A549 (cell line): ENCODE measurements around the gene OR4D1. TPM values are rescaled to one million over a fixed set of nuclear protein-coding genes. Genes with fewer than 3 reads are reported as not detected.
A peak's percentile ranks its signal among the peaks of the same experiment; 100 is the strongest.

Experiments
- ATAC-seq, 2 experiments: fragments of 200-7000 bp in 1 of 2; fragments of >200 bp in 1 of 2; cut with Nextera tagmentation in 1 of 2; cut with Tn5 transposase in 1 of 2; 3 replicates each; pipeline versions ENCODE4 v1.8.0 to v1.9.1; 2018 to 2020; ENCODE audit warnings: mild to moderate bottlenecking in 1 of 2, moderate library complexity in 1 of 2
- CTCF ChIA-PET: fragments of 300-600 bp; sonication (Branson Sonifier 250); formaldehyde crosslinking; extraction: SDS; loops from one replicate; lab custom pipeline; 2021; ENCODE audit warnings: antibody characterized with exemption, inconsistent platforms; lab: Yijun Ruan, JAX
- POLR2A ChIA-PET: fragments of 350-600 bp; formaldehyde crosslinking; extraction: SDS; loops from one replicate; lab custom pipeline; 2021; ENCODE audit warnings: antibody characterized with exemption, inconsistent platforms; lab: Yijun Ruan, JAX
- DNase-seq, 2 experiments: peaks; one replicate each; pipeline versions ENCODE4 v3.0.0 to v3.0.0-alpha.2; 2011 to 2016; ENCODE audit warnings: low read depth in 1 of 2, low spot score in 1 of 2
- FAIRE-seq: peaks from 2 replicates; lab custom pipeline; 2011; peaks lifted over from hg19 to GRCh38; lab: Jason Lieb, UNC
- H3K27ac ChIP-seq, 2 experiments: fragments of >200 bp; sonication (Bioruptor Twin); formaldehyde crosslinking; 3 replicates each; pipeline ENCODE4 v1.5.1; 2016 to 2017
- H3K4me1 ChIP-seq: fragments of >200 bp; sonication (Bioruptor Twin); formaldehyde crosslinking; 3 replicates; pipeline ENCODE4 v1.6.1; 2016
- H3K4me2 ChIP-seq: fragments of >200 bp; sonication (Bioruptor Twin); formaldehyde crosslinking; 3 replicates; pipeline ENCODE4 v1.6.1; 2016
- H3K4me3 ChIP-seq: fragments of >200 bp; sonication (Bioruptor Twin); formaldehyde crosslinking; 3 replicates; pipeline ENCODE4 v1.5.1; 2016
- H3K9me3 ChIP-seq: fragments of >200 bp; sonication (Bioruptor Twin); formaldehyde crosslinking; 3 replicates; pipeline ENCODE4 v1.6.1; 2016
- CBX8 ChIP-seq: fragments of 200-600 bp; sonication (generic); IDR thresholded peaks from 2 replicates; pipeline ENCODE4 v1.6.1; 2016
- CEBPB ChIP-seq, 2 experiments: fragments of >200 bp in 1 of 2; sonication (Bioruptor Twin) in 1 of 2; formaldehyde crosslinking in 1 of 2; IDR thresholded peaks; 2 replicates each; pipeline ENCODE4 v1.6.1; 2012 to 2016
- CHD4 ChIP-seq: fragments of 200-600 bp; sonication (generic); IDR thresholded peaks from 2 replicates; pipeline ENCODE4 v1.6.1; 2016; ENCODE audit warnings: antibody characterized with exemption, mild to moderate bottlenecking, borderline replicate concordance
- E2F6 ChIP-seq: IDR thresholded peaks from 2 replicates; pipeline ENCODE4 v1.6.1; 2012; ENCODE audit warnings: low read depth, borderline replicate concordance
- EHMT2 ChIP-seq: fragments of 200-600 bp; sonication (generic); IDR thresholded peaks from 2 replicates; pipeline ENCODE4 v1.6.1; 2016; ENCODE audit warnings: antibody characterized with exemption, low read depth, mild to moderate bottlenecking, moderate library complexity
- ELK1 ChIP-seq: fragments of 150-350 bp; IDR thresholded peaks from 2 replicates; pipeline ENCODE4 v1.6.1; 2014; ENCODE audit warnings: low read depth, mild to moderate bottlenecking, low read length
- FOSB ChIP-seq: fragments of 250-450 bp; sonication (Bioruptor Pico); IDR thresholded peaks from 2 replicates; pipeline ENCODE4 v1.5.0; 2020; ENCODE audit warnings: mild to moderate bottlenecking, moderate library complexity
- FOSL2 ChIP-seq, 2 experiments: fragments of 450-650 bp in 1 of 2; fragments of >200 bp in 1 of 2; sonication (Bioruptor Twin) in 1 of 2; formaldehyde crosslinking; IDR thresholded peaks; 2 replicates each; pipeline versions ENCODE4 v1.5.0 to v1.6.1; 2016 to 2020; ENCODE audit warnings: mild to moderate bottlenecking in 1 of 2, moderate library complexity in 1 of 2
- HES2 ChIP-seq: fragments of >200 bp; sonication (Bioruptor Twin); formaldehyde crosslinking; IDR thresholded peaks from 2 replicates; pipeline ENCODE4 v1.6.1; 2016
- HOXA7 ChIP-seq: fragments of 250-450 bp; sonication (Bioruptor Pico); IDR thresholded peaks from 2 replicates; pipeline ENCODE4 v1.5.0; 2020; ENCODE audit warnings: mild to moderate bottlenecking, moderate library complexity
- HOXB13 ChIP-seq: fragments of 250-450 bp; sonication (Bioruptor Pico); IDR thresholded peaks from 2 replicates; pipeline ENCODE4 v1.5.0; 2020; ENCODE audit warnings: low read depth, mild to moderate bottlenecking, moderate library complexity
- JUNB ChIP-seq: fragments of >200 bp; sonication (Bioruptor Twin); formaldehyde crosslinking; IDR thresholded peaks from 2 replicates; pipeline ENCODE4 v1.6.1; 2016
- KDM5A ChIP-seq: fragments of 200-600 bp; sonication (generic); IDR thresholded peaks from 2 replicates; pipeline ENCODE4 v1.6.1; 2016; ENCODE audit warnings: antibody characterized with exemption, mild to moderate bottlenecking
- MAFK ChIP-seq: fragments of 450-650 bp; IDR thresholded peaks from 2 replicates; pipeline ENCODE4 v1.6.1; 2014; ENCODE audit not compliant: partially characterized antibody
- MAZ ChIP-seq: fragments of 150-350 bp; IDR thresholded peaks from 2 replicates; pipeline ENCODE4 v1.6.1; 2014; ENCODE audit warnings: antibody characterized with exemption, low read depth, low read length, borderline replicate concordance
- NFE2L2 ChIP-seq: fragments of 150-350 bp; conservative IDR thresholded peaks from 2 replicates; pipeline ENCODE4 v1.6.1; 2014; ENCODE audit warnings: low read length
- PHF8 ChIP-seq: fragments of 200-600 bp; sonication (generic); IDR thresholded peaks from 2 replicates; pipeline ENCODE4 v1.6.1; 2016; ENCODE audit warnings: low read depth, mild to moderate bottlenecking, antibody characterized with exemption, moderate library complexity, borderline replicate concordance
- RAD21 ChIP-seq, 2 experiments: fragments of >200 bp in 1 of 2; sonication (Bioruptor Twin) in 1 of 2; formaldehyde crosslinking in 1 of 2; IDR thresholded peaks in 1 of 2; conservative IDR thresholded peaks in 1 of 2; 2 replicates in 1 of 2; 3 replicates in 1 of 2; pipeline ENCODE4 v1.6.1; 2012 to 2018; ENCODE audit warnings: inconsistent platforms in 1 of 2
- RNF2 ChIP-seq: fragments of 200-600 bp; sonication (generic); IDR thresholded peaks from 2 replicates; pipeline ENCODE4 v1.6.1; 2016; ENCODE audit warnings: low read depth, mild to moderate bottlenecking, antibody characterized with exemption, moderate library complexity, borderline replicate concordance
- USF2 ChIP-seq: fragments of 450-650 bp; IDR thresholded peaks from 2 replicates; pipeline ENCODE4 v1.6.1; 2014; ENCODE audit warnings: antibody characterized with exemption
- ZFP36 ChIP-seq: fragments of 450-650 bp; IDR thresholded peaks from 2 replicates; pipeline ENCODE4 v1.6.1; 2014; ENCODE audit warnings: borderline replicate concordance; ENCODE audit not compliant: partially characterized antibody
- WGBS: methylation state at CpG from one replicate; pipeline ENCODE4 v1.1.6; 2017; ENCODE audit errors: missing lambda C conversion rate; 5-methylcytosine and 5-hydroxymethylcytosine counted together
- polyA plus RNA-seq, 4 experiments: library from polyadenylated mRNA; depleted of rRNA in 3 of 4; stranded (reverse); fragments of >200 nt; fragmentation: RNase III in 1 of 4; extraction: RNeasy Plus Mini Kit Qiagen cat#74134 plus additional on column Dnase treatment in 1 of 4; gene quantifications; 2 replicates in 3 of 4; 3 replicates in 1 of 4; pipeline ENCODE4 v1.2.3, GENCODE V29; 2011 to 2017
- TF ChIP-seq, protein P1 (sequence below): fragments of 200-600 bp; sonication (generic); IDR thresholded peaks from 2 replicates; pipeline ENCODE4 v1.6.1; 2016; ENCODE audit warnings: antibody characterized with exemption, mild to moderate bottlenecking, moderate library complexity

Gene OR4D1
- polyA plus RNA-seq, 2 of the 4 experiments (the other 2 are of a cell fraction) = 0.03 TPM

DNA sequence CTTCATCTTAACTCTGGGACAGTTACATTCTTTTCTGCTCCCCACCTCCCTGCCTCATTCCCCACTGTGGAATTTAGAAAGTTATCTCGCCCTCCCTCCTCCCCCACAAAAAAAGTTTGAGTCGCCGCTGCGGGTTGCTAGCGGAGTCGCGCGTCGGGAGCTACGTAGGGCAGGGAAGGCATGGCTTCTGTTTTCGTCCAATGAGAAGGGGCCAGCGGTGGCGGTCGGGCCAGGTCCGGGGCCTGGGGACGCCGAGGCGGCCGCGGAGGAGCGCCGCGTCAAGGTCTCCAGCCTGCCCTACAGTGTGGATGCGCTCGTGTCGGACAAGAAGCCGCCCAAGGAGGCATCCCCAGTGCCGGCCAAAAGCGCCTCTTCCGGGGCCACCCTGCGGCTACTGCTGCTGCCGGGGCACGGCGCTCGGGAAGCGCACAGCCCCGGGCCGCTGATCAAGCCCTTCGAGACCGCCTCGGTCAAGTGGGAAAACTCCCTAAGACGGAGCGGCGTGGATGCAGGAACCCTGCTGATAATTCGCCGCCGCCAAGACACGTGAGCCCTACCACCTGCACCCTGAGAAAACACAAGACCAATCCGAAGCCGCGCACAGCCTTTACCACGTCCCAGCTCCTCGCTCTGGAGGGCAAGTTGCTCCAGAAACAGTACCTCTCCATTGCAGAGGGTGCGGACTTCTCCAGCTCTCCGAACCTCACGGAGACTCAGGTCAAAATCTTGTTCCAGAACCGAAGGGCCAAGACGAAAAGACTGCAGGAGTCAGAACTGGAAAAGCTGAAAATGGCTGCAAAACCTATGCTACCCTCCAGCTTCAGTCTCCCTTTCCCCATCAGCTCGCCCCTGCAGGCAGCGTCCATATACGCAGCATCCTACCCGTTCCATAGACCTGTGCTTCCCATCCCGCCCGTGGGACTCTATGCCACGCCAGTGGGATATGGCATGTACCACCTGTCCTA, 8.9 kb downstream of the OR4D1 start (continued):
- no peak for TF ChIP-seq ELK1

GRCh38 chr17:58158181-58158580, 10.0 kb downstream of the OR4D1 start:
- H3K9me3 ChIP-seq = no peaks in the 10 kb centered on the region
- no peak overlapping the region for H3K4me3 ChIP-seq
- ChIA-PET POLR2A (no interaction called here), CTCF (no interaction called here)
- 22% methylated on average over 2 of the region's 2 CpGs for WGBS
- TF ChIP-seq E2F6 (no peak), PHF8 (no peak), ZFP36 (no peak), FOSL2 (IDR thresholded peaks at IDR 0.05) (no peak), FOSL2 (CRISPR knock-in tag; IDR thresholded peaks at IDR 0.05) (no peak), HOXA7 (CRISPR knock-in tag) (no peak), HES2 (no peak), HOXB13 (CRISPR knock-in tag) (no peak), JUNB (no peak), CEBPB (IDR thresholded peaks at IDR 0.05) (no peak), RAD21 (conservative IDR thresholded peaks at IDR 0.05 in 1 of 2, IDR thresholded peaks at IDR 0.05 in 1 of 2) (no peak), KDM5A (no peak)
- TF ChIP-seq, protein P1, sequence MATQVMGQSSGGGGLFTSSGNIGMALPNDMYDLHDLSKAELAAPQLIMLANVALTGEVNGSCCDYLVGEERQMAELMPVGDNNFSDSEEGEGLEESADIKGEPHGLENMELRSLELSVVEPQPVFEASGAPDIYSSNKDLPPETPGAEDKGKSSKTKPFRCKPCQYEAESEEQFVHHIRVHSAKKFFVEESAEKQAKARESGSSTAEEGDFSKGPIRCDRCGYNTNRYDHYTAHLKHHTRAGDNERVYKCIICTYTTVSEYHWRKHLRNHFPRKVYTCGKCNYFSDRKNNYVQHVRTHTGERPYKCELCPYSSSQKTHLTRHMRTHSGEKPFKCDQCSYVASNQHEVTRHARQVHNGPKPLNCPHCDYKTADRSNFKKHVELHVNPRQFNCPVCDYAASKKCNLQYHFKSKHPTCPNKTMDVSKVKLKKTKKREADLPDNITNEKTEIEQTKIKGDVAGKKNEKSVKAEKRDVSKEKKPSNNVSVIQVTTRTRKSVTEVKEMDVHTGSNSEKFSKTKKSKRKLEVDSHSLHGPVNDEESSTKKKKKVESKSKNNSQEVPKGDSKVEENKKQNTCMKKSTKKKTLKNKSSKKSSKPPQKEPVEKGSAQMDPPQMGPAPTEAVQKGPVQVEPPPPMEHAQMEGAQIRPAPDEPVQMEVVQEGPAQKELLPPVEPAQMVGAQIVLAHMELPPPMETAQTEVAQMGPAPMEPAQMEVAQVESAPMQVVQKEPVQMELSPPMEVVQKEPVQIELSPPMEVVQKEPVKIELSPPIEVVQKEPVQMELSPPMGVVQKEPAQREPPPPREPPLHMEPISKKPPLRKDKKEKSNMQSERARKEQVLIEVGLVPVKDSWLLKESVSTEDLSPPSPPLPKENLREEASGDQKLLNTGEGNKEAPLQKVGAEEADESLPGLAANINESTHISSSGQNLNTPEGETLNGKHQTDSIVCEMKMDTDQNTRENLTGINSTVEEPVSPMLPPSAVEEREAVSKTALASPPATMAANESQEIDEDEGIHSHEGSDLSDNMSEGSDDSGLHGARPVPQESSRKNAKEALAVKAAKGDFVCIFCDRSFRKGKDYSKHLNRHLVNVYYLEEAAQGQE = no peak
- no peak overlapping the region for H3K27ac ChIP-seq
- no peaks in the 10 kb centered on the region for H3K4me1 ChIP-seq
- H3K4me2 ChIP-seq = no peak overlapping the region
- no peak for FAIRE-seq
- DNase-seq = no peak
- ATAC-seq = no peak

GRCh38 chr17:58161566-58161965, 13.4 kb downstream of the OR4D1 start:
- Histone ChIP-seq H3K4me3 (no peak overlapping the region), H3K4me1 (no peaks in the 10 kb centered on the region), H3K27ac (no peak overlapping the region), H3K4me2 (no peak overlapping the region), H3K9me3 (no peaks in the 10 kb centered on the region)
- CTCF ChIA-PET = interaction anchor here (2.3 kb wide), 1 partner anchor 40 kb away, joined by 10 read pairs; no protein-coding TSS in a partner anchor
- ATAC-seq (no peak), FAIRE-seq (no peak), DNase-seq (no peak)
- WGBS = 7% methylated on average over 3 of the region's 3 CpGs
- POLR2A ChIA-PET = no interaction called here
- TF ChIP-seq, protein P1 = no peak
- TF ChIP-seq MAZ = no peak
- TF ChIP-seq EHMT2 = no peak
- no peak for TF ChIP-seq NFE2L2
- TF ChIP-seq MAFK = no peak
- 0 out of 2 replicates have a peak, but pooled peaks have one; percentile 37 for TF ChIP-seq CBX8
- TF ChIP-seq KDM5A = no peak
- no peak for TF ChIP-seq HOXB13 (CRISPR knock-in tag)
- 0 out of 2 replicates have a peak, but pooled peaks have one; percentile 68 for TF ChIP-seq RNF2
- TF ChIP-seq USF2 = no peak
- no peak for TF ChIP-seq CHD4
- TF ChIP-seq FOSB = no peak
